Choroid plexus epithelial cell (primary cell): Measurements from ENCODE around the gene PALM3.
A peak's percentile ranks its signal among the peaks of the same experiment; 100 is the strongest.

ENCODE experiments used
- DNase-seq: peaks from one replicate; pipeline ENCODE4 v3.0.0-alpha.2; 2010; ENCODE audit warnings: low read depth
- H3K4me3 ChIP-seq: 2 replicates; pipeline ENCODE4 v1.5.1; 2011; ENCODE audit warnings: low read depth, mild to moderate bottlenecking, control low read depth, low read length, moderate library complexity
- CTCF ChIP-seq: conservative IDR thresholded peaks from 2 replicates; pipeline ENCODE4 v1.5.1; 2011; ENCODE audit warnings: low read depth, mild to moderate bottlenecking, control low read depth, inconsistent platforms, low read length, moderate library complexity

The PALM3 gene

DNA sequence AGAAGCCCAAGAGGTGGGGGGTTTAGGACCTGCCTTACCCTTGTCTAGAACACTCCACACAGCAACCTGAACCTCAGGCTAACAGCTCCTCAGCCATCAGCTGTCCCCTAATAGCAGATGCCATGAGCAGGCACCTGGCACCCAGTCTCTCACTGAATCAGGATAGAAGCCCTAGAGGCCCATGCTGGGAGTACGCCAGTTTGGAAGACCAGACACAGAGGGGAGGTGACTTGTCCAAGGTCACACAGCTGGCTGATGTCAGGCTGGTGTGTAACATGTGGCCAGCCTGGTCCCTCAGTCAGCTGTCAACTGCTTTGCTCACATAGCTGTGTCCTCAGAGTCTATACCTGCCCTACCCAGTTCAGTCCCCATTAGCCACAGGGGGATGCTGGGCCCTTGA, 41.4 kb upstream of the PALM3 start:
- no peak overlapping the region for H3K4me3 ChIP-seq
- TF ChIP-seq CTCF: no peak
- no peak for DNase-seq

DNA sequence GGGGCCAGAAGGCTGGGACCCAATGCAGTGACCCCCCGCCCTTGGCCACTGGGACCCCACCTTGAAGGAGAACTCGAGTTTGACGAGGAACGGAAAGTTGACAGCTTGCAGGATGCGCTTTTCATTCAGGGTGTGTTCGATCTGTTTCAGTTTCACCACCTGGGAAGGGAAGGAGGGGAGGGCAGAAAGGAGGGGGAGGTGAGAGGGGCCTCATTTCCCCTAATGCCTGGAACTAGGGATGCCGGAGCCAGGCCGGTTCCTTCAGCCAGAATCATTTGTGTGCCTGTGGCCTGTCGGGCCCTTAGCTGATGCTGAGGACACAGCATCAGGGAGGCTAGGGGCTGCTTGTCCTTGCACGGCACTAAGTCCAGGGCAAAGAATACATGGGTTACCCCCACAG, 40.9 kb upstream of the PALM3 start:
- DNase-seq: no peak
- no peak overlapping the region for H3K4me3 ChIP-seq
- TF ChIP-seq CTCF: no peak

- no peak overlapping the region for H3K4me3 ChIP-seq
- no peak for DNase-seq
- no peak for TF ChIP-seq CTCF
These were observed 40.3 kb upstream of the PALM3 start for GRCh38 chr19:14102102-14102696.

DNA sequence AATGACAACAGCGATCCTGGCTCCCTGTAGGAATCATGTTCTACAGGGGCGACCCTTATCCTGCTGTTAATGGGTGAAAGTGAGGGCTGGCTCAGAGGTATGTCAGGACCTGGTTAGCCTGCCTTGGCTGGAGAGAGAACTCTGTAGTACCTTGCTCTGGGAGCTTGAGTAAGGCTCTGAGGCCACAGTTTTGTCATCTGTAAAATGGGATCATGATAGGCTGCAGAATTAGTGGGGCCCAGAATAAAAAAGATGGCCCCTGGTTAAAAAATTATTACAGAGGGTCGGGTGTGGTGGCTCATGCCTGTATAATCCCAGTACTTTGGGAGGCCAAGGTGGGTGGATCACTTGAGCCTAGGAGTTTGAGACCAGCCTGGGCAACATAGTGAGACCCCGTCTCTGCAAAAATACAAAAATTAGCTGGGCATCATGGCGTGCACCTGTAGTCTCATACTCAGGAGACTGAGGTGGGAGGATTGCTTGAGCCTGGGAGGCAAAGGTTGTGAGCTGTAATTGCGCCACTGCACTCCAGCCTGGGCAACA, 39.2 kb upstream of the PALM3 start:
- no peak overlapping the region for H3K4me3 ChIP-seq
- no peak for DNase-seq
- no peak for TF ChIP-seq CTCF

GRCh38 chr19:14097532-14098151, 35.8 kb upstream of the PALM3 start:
- no peak for DNase-seq
- peak; percentile 38 for TF ChIP-seq CTCF

GRCh38 chr19:14096272-14096992, 34.6 kb upstream of the PALM3 start:
- no peak for DNase-seq
- no peak overlapping the region for H3K4me3 ChIP-seq
- peak; percentile 45 for TF ChIP-seq CTCF

More at GRCh38 chr19:14097532-14098151, 35.8 kb upstream of the PALM3 start:
- H3K4me3 ChIP-seq: no peak overlapping the region

DNA sequence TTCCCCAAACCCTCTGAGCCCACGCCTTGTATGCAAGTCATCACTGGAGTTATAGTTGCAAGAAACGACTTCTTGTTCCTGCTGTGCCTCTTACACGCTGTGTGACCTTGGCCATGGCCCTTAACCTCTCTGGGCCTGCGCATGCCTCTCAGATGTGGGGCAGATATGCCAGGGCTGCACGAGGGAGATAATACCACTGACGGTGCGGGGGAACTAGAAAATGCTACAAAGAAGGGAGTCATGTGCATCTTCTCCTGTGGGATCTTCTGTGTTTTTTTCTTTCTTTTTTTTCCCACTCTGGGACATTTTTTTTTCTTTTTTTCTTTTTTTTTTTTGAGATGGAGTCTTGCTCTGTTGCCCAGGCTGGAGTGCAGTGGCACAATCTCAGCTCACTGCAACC, 33.0 kb upstream of the PALM3 start:
- no peak for TF ChIP-seq CTCF
- DNase-seq: no peak
- H3K4me3 ChIP-seq: no peak overlapping the region
